ENCODE measurements around the gene PLCB4. TPM values are rescaled to one million over a fixed set of nuclear protein-coding genes. Genes with fewer than 3 reads are reported as not detected.

The PLCB4 gene
- total RNA-seq, 1 experiment from 2014 or later = 14.9 TPM

DNA sequence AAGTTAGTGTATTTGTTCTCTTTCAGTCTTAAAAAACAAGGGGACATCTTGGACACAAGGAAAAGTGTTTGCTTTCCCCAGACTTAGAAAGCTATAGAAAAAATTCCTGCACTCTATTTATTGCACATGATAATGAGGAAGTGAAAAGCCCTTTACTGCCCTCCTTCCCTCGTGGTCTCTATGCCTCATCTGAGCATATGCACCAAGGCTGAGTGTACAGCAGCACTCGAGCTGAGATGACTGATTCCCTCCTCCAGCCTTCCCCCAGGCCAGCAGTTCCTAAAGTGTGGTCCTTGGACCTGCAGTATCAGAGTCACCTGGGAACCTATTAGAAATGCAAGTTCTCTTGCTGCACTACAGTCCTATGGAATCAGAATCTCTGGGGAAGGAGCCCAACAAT, 431.2 kb downstream of the PLCB4 start:
- H3K4me1 ChIP-seq (replicated peaks; ENCODE audit: insufficient read depth) = no peaks in the 10 kb centered on the region
- H3K36me3 ChIP-seq (ENCODE audit: low read depth) = no peaks in the 10 kb centered on the region
- no peaks in the 10 kb centered on the region for H3K9me3 ChIP-seq (ENCODE audit: insufficient read depth, low read depth)
- H2AFZ ChIP-seq = no peak overlapping the region
- CTCF ChIA-PET = no interaction called here
- no peak overlapping the region for H3K4me2 ChIP-seq
- no peaks in the 10 kb centered on the region for H4K20me1 ChIP-seq (ENCODE audit: insufficient read depth)
- intact Hi-C loops (cut with micrococcal nuclease; ENCODE audit: unreplicated experiment) = no loop called here
- no TSS peak for BruUV-seq (replicated peaks)
- POLR2A ChIA-PET (ENCODE audit: unreplicated experiment) = no interaction called here
- no peaks in the 10 kb centered on the region for H3K79me2 ChIP-seq (ENCODE audit: low read depth)
- no peak overlapping the region for H3K4me3 ChIP-seq
- H3F3A ChIP-seq (ENCODE audit: insufficient read depth, low read depth) = no peaks in the 10 kb centered on the region
- peaks cover 34% of the 10 kb centered on the region; the same call in 1 of the 2 replicates for H3K27me3 ChIP-seq (ENCODE audit: insufficient read depth, low read depth)
- H3K9me2 ChIP-seq (ENCODE audit: insufficient read depth) = 0 out of 2 replicates have a peak, but pooled peaks cover 3% of the 10 kb centered on the region
- DNase-seq = no peak
- TF ChIP-seq, protein P1, sequence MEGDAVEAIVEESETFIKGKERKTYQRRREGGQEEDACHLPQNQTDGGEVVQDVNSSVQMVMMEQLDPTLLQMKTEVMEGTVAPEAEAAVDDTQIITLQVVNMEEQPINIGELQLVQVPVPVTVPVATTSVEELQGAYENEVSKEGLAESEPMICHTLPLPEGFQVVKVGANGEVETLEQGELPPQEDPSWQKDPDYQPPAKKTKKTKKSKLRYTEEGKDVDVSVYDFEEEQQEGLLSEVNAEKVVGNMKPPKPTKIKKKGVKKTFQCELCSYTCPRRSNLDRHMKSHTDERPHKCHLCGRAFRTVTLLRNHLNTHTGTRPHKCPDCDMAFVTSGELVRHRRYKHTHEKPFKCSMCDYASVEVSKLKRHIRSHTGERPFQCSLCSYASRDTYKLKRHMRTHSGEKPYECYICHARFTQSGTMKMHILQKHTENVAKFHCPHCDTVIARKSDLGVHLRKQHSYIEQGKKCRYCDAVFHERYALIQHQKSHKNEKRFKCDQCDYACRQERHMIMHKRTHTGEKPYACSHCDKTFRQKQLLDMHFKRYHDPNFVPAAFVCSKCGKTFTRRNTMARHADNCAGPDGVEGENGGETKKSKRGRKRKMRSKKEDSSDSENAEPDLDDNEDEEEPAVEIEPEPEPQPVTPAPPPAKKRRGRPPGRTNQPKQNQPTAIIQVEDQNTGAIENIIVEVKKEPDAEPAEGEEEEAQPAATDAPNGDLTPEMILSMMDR (conservative IDR thresholded peaks at IDR 0.05) = no peak
- TF ChIP-seq EZH2 (IDR thresholded peaks at IDR 0.05; ENCODE audit: low read depth) = no peak
- no peak overlapping the region for H3K27ac ChIP-seq

DNA sequence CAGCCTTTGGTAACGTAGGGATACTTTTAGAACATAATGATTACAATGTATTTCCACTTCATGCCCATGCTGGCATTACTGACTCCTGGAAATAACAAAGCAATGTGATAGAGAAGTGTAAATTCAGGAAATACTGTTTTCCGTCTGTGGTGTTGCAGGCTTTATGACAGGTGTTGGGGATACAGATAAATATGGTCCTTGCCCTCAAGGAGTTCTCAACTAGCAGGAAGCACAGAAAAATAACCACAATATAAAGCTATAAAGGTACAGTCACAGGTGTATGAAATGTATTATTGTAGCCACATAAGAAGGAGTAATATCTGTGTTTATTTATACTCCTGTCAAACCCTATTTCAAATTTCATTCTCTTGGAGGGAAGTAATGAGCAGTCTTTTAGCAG, 432.6 kb downstream of the PLCB4 start:
- no peak overlapping the region for H3K4me2 ChIP-seq
- TF ChIP-seq, protein P1 (conservative IDR thresholded peaks at IDR 0.05) = no peak
- no peak for TF ChIP-seq EZH2 (IDR thresholded peaks at IDR 0.05; ENCODE audit: low read depth)
- no peaks in the 10 kb centered on the region for H3K4me1 ChIP-seq (replicated peaks; ENCODE audit: insufficient read depth)
- no peak overlapping the region for H2AFZ ChIP-seq
- H3F3A ChIP-seq (ENCODE audit: insufficient read depth, low read depth) = no peaks in the 10 kb centered on the region
- CTCF ChIA-PET = no interaction called here
- no peak for DNase-seq
- no peak overlapping the region for H3K27ac ChIP-seq
- H3K27me3 ChIP-seq (ENCODE audit: insufficient read depth, low read depth) = peaks cover 34% of the 10 kb centered on the region
- no peak overlapping the region for H3K4me3 ChIP-seq
- 0 out of 2 replicates have a peak, but pooled peaks cover 3% of the 10 kb centered on the region for H3K9me2 ChIP-seq (ENCODE audit: insufficient read depth)
- intact Hi-C loops (cut with micrococcal nuclease; ENCODE audit: unreplicated experiment) = no loop called here
- no peaks in the 10 kb centered on the region for H4K20me1 ChIP-seq (ENCODE audit: insufficient read depth)
- BruUV-seq (replicated peaks) = no TSS peak
- no peaks in the 10 kb centered on the region for H3K79me2 ChIP-seq (ENCODE audit: low read depth)
- H3K9me3 ChIP-seq (ENCODE audit: insufficient read depth, low read depth) = no peaks in the 10 kb centered on the region
- no peaks in the 10 kb centered on the region for H3K36me3 ChIP-seq (ENCODE audit: low read depth)
- POLR2A ChIA-PET (ENCODE audit: unreplicated experiment) = no interaction called here

DNA sequence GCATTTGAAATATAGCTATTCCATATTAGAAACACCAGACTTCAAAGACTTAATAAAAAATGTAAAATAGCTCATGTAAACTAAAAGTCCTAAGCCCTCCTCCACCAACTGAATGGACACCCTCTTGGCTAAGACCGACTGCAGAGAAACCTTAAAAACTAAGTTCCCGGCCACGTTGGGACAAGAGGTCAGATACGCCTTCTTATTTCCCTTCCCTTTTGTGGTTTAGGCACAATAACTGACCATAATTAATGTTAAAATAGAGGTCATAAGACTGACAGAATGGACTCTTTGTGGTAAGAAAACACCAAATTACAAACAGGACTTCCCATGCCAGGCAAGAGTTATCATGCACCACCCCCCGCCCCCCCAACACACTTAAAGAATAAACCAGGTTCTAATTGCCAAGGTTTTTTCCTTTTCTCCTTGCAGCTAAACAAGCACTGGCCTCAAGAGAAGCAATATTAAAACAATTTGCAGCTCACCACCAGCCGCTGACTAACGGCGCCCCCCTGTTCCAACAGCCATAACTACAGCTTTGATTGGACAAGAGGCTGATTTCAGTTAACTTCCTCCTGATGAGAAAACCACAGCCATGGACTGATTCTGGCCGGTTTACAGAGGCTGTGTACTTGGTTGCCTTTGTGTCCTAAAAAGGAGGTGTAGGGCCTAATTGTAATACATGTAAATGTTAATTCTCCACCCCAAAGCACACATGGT, 434.8 kb downstream of the PLCB4 start:
- intact Hi-C loops (cut with micrococcal nuclease; ENCODE audit: unreplicated experiment) = no loop called here
- no peak for TF ChIP-seq EZH2 (IDR thresholded peaks at IDR 0.05; ENCODE audit: low read depth)
- TF ChIP-seq, protein P1 (conservative IDR thresholded peaks at IDR 0.05) = no peak
- no peaks in the 10 kb centered on the region for H3K36me3 ChIP-seq (ENCODE audit: low read depth)
- POLR2A ChIA-PET (ENCODE audit: unreplicated experiment) = interaction anchor here (0.7 kb wide), 1 partner anchor 384 kb away, joined by 3 read pairs; no protein-coding TSS in a partner anchor
- H3K27me3 ChIP-seq (ENCODE audit: insufficient read depth, low read depth) = peaks cover 56% of the 10 kb centered on the region
- no peaks in the 10 kb centered on the region for H3K79me2 ChIP-seq (ENCODE audit: low read depth)
- H4K20me1 ChIP-seq (ENCODE audit: insufficient read depth) = no peaks in the 10 kb centered on the region
- CTCF ChIA-PET = no interaction called here
- H3F3A ChIP-seq (ENCODE audit: insufficient read depth, low read depth) = no peaks in the 10 kb centered on the region
- no TSS peak for BruUV-seq (replicated peaks)
- H3K27ac ChIP-seq = no peak overlapping the region
- no peaks in the 10 kb centered on the region for H3K9me3 ChIP-seq (ENCODE audit: insufficient read depth, low read depth)
- no peak overlapping the region for H3K4me3 ChIP-seq
- DNase-seq = no peak
- no peaks in the 10 kb centered on the region for H3K4me1 ChIP-seq (replicated peaks; ENCODE audit: insufficient read depth)
- no peak overlapping the region for H2AFZ ChIP-seq
- H3K9me2 ChIP-seq (ENCODE audit: insufficient read depth) = 0 out of 2 replicates have a peak, but pooled peaks cover 3% of the 10 kb centered on the region
- H3K4me2 ChIP-seq = no peak overlapping the region

Data from PC-9 (cell line).